ENCODE data around the gene KCNQ5.

- no peak for TF ChIP-seq CTCF (IDR thresholded peaks at IDR 0.05)
- no peak for TF ChIP-seq POLR2A (IDR thresholded peaks at IDR 0.05)
Observed at GRCh38 chr6:72748759-72749158, 126.9 kb downstream of the KCNQ5 start.
